Measurements from ENCODE around the gene TRIM66.

TRIM66 gene

GRCh38 chr11:8689726-8690255 lies 7.3 kb upstream of the TRIM66 start:
- H3K9me3 ChIP-seq (ENCODE audit: insufficient read depth, low read length), result no peaks in the 10 kb centered on the region
- DNase-seq (ENCODE audit: low read depth, low spot score), result no peak
- H3K27me3 ChIP-seq (ENCODE audit: insufficient read depth, insufficient read length), result no peaks in the 10 kb centered on the region
- H3K9ac ChIP-seq (ENCODE audit: insufficient read length, low read depth), result no peak overlapping the region
- no peak for TF ChIP-seq SUZ12 (IDR thresholded peaks at IDR 0.05; ENCODE audit: extremely low read depth, insufficient read depth, insufficient read length)
- no peak for TF ChIP-seq ZNF274 (IDR thresholded peaks at IDR 0.05; ENCODE audit: low read depth, low read length)
- no peak for TF ChIP-seq YY1 (IDR thresholded peaks at IDR 0.05; ENCODE audit: insufficient read depth, insufficient read length)
- H3K4me3 ChIP-seq (ENCODE audit: insufficient read length, low read depth), result no peak overlapping the region
- peaks cover 82% of the 10 kb centered on the region for H3K36me3 ChIP-seq (ENCODE audit: insufficient read depth, insufficient read length, low read length)
- no peaks in the 10 kb centered on the region for H3K4me1 ChIP-seq (ENCODE audit: insufficient read depth, insufficient read length)

- Histone ChIP-seq H3K9ac (ENCODE audit: insufficient read length, low read depth) (peak overlapping the region; percentile 46), H3K9me3 (ENCODE audit: insufficient read depth, low read length) (no peaks in the 10 kb centered on the region), H3K36me3 (ENCODE audit: insufficient read depth, insufficient read length, low read length) (peaks cover 82% of the 10 kb centered on the region), H3K4me3 (ENCODE audit: insufficient read length, low read depth) (peak overlapping the region; percentile 46), H3K4me1 (ENCODE audit: insufficient read depth, insufficient read length) (no peaks in the 10 kb centered on the region), H3K27me3 (ENCODE audit: insufficient read depth, insufficient read length) (no peaks in the 10 kb centered on the region)
- peak; percentile 92 for DNase-seq (ENCODE audit: low read depth, low spot score)
- no peak for TF ChIP-seq SUZ12 (IDR thresholded peaks at IDR 0.05; ENCODE audit: extremely low read depth, insufficient read depth, insufficient read length)
- TF ChIP-seq ZNF274 (IDR thresholded peaks at IDR 0.05; ENCODE audit: low read depth, low read length), result no peak
Observed at GRCh38 chr11:8688414-8689362, 6.2 kb upstream of the TRIM66 start.

DNA sequence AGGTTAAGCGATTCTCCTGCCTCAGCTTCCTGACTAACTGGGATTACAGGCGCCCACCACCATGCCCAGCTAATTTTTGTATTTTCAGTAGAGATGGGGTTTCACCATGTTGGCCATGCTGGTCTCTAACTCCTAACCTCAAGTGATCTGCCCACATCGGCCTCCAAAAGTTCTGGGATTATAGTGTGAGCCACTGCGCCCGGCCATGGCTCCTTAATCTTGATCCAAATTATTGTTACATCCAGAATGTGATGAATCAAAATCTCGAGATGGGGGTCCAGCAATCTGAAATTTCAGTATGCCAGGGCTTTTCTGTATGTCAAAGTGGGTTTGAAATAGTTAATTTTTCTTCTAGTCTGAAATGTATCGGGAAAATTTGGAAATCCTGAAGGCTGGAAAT lies 3.9 kb upstream of the TRIM66 start:
- H3K4me3 ChIP-seq (ENCODE audit: insufficient read length, low read depth), result no peak overlapping the region
- no peaks in the 10 kb centered on the region for H3K4me1 ChIP-seq (ENCODE audit: insufficient read depth, insufficient read length)
- no peak overlapping the region for H3K9ac ChIP-seq (ENCODE audit: insufficient read length, low read depth)
- peaks cover 67% of the 10 kb centered on the region for H3K36me3 ChIP-seq (ENCODE audit: insufficient read depth, insufficient read length, low read length)
- H3K27me3 ChIP-seq (ENCODE audit: insufficient read depth, insufficient read length), result no peaks in the 10 kb centered on the region
- no peak for TF ChIP-seq YY1 (IDR thresholded peaks at IDR 0.05; ENCODE audit: insufficient read depth, insufficient read length)
- no peak for TF ChIP-seq SUZ12 (IDR thresholded peaks at IDR 0.05; ENCODE audit: extremely low read depth, insufficient read depth, insufficient read length)
- TF ChIP-seq ZNF274 (IDR thresholded peaks at IDR 0.05; ENCODE audit: low read depth, low read length), result no peak
- no peaks in the 10 kb centered on the region for H3K9me3 ChIP-seq (ENCODE audit: insufficient read depth, low read length)
- DNase-seq (ENCODE audit: low read depth, low spot score), result no peak

GRCh38 chr11:8685820-8686219 lies 3.4 kb upstream of the TRIM66 start:
- Histone ChIP-seq H3K4me3 (ENCODE audit: insufficient read length, low read depth) (no peak overlapping the region), H3K9me3 (ENCODE audit: insufficient read depth, low read length) (no peaks in the 10 kb centered on the region), H3K9ac (ENCODE audit: insufficient read length, low read depth) (peak overlapping the region; percentile 17), H3K4me1 (ENCODE audit: insufficient read depth, insufficient read length) (no peaks in the 10 kb centered on the region), H3K27me3 (ENCODE audit: insufficient read depth, insufficient read length) (no peaks in the 10 kb centered on the region), H3K36me3 (ENCODE audit: insufficient read depth, insufficient read length, low read length) (peaks cover 63% of the 10 kb centered on the region)
- DNase-seq (ENCODE audit: low read depth, low spot score), result no peak
- TF ChIP-seq ZNF274 (IDR thresholded peaks at IDR 0.05; ENCODE audit: low read depth, low read length), result no peak
- TF ChIP-seq YY1 (IDR thresholded peaks at IDR 0.05; ENCODE audit: insufficient read depth, insufficient read length), result no peak
- no peak for TF ChIP-seq SUZ12 (IDR thresholded peaks at IDR 0.05; ENCODE audit: extremely low read depth, insufficient read depth, insufficient read length)

DNA sequence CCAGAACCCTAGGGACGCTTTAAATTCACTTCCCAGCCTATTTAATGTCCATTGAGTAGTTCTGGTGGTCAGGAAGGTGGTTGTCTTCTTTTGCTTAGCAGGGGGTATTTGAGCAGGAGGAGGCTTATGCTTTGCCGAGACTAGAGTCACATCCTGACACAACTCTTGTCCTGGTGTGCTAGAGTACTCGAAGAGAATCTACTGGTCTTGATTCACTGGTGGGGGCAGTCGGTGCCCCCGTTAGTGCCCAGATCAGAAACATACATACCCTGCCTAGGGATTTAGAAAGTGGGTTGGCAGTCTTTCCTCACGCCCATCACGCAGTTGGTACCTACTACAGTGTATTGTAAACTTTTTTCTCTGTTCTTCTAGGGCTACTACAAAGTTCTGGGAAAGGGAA lies 2.8 kb upstream of the TRIM66 start:
- peak overlapping the region; percentile 100 for H3K9ac ChIP-seq (ENCODE audit: insufficient read length, low read depth)
- H3K27me3 ChIP-seq (ENCODE audit: insufficient read depth, insufficient read length), result no peaks in the 10 kb centered on the region
- H3K4me1 ChIP-seq (ENCODE audit: insufficient read depth, insufficient read length), result no peaks in the 10 kb centered on the region

GRCh38 chr11:8684600-8685290 lies 2.3 kb upstream of the TRIM66 start:
- Histone ChIP-seq H3K4me1 (ENCODE audit: insufficient read depth, insufficient read length) (no peaks in the 10 kb centered on the region), H3K9me3 (ENCODE audit: insufficient read depth, low read length) (no peaks in the 10 kb centered on the region), H3K4me3 (ENCODE audit: insufficient read length, low read depth) (peak overlapping the region; percentile 98), H3K27me3 (ENCODE audit: insufficient read depth, insufficient read length) (no peaks in the 10 kb centered on the region), H3K36me3 (ENCODE audit: insufficient read depth, insufficient read length, low read length) (peaks cover 53% of the 10 kb centered on the region), H3K9ac (ENCODE audit: insufficient read length, low read depth) (peak overlapping the region; percentile 100)
- TF ChIP-seq SUZ12 (IDR thresholded peaks at IDR 0.05; ENCODE audit: extremely low read depth, insufficient read depth, insufficient read length), result no peak
- TF ChIP-seq ZNF274 (IDR thresholded peaks at IDR 0.05; ENCODE audit: low read depth, low read length), result no peak
- TF ChIP-seq YY1 (IDR thresholded peaks at IDR 0.05; ENCODE audit: insufficient read depth, insufficient read length), result no peak
- DNase-seq (ENCODE audit: low read depth, low spot score), result no peak

More for the DNA sequence above, 2.8 kb upstream of the TRIM66 start:
- TF ChIP-seq ZNF274 (IDR thresholded peaks at IDR 0.05; ENCODE audit: low read depth, low read length) (no peak), YY1 (IDR thresholded peaks at IDR 0.05; ENCODE audit: insufficient read depth, insufficient read length) (no peak), SUZ12 (IDR thresholded peaks at IDR 0.05; ENCODE audit: extremely low read depth, insufficient read depth, insufficient read length) (no peak)
- no peak for DNase-seq (ENCODE audit: low read depth, low spot score)
- Histone ChIP-seq H3K9me3 (ENCODE audit: insufficient read depth, low read length) (no peaks in the 10 kb centered on the region), H3K4me3 (ENCODE audit: insufficient read length, low read depth) (peak overlapping the region; percentile 98), H3K36me3 (ENCODE audit: insufficient read depth, insufficient read length, low read length) (peaks cover 58% of the 10 kb centered on the region)
